Endodermal cell (in vitro differentiated cells): ENCODE results near the gene WDR76. TPM values are rescaled to one million over a fixed set of nuclear protein-coding genes. Genes with fewer than 3 reads are reported as not detected.

Experiments used
- DNase-seq: peaks from one replicate; pipeline ENCODE4 v3.0.0-alpha.2; 2017
- H3K27ac ChIP-seq: 2 replicates; pipeline ENCODE4 v1.5.1; 2013; ENCODE audit warnings: mild to moderate bottlenecking, low read depth, low read length, moderate library complexity
- H3K27me3 ChIP-seq: 2 replicates; pipeline ENCODE4 v1.6.1; 2013; ENCODE audit warnings: mild to moderate bottlenecking, low read length, moderate library complexity; ENCODE audit not compliant: insufficient read depth, control insufficient read depth, poor library complexity, severe bottlenecking
- H3K36me3 ChIP-seq: 2 replicates; pipeline ENCODE4 v1.7.0; 2013; ENCODE audit warnings: mild to moderate bottlenecking, low read length, moderate library complexity; ENCODE audit not compliant: control insufficient read depth, insufficient read depth
- H3K4me1 ChIP-seq: one replicate; pipeline ENCODE4 v1.7.0; 2013; ENCODE audit warnings: low read length; ENCODE audit not compliant: control insufficient read depth, insufficient read depth
- H3K4me3 ChIP-seq: 2 replicates; pipeline ENCODE4 v1.5.1; 2013; ENCODE audit warnings: mild to moderate bottlenecking, low read length, moderate library complexity
- H3K9ac ChIP-seq: 2 replicates; pipeline ENCODE4 v1.6.1; 2013; ENCODE audit warnings: mild to moderate bottlenecking, low read length, moderate library complexity; ENCODE audit not compliant: poor library complexity, severe bottlenecking; ENCODE audit errors: extremely low read depth
- H3K9me3 ChIP-seq: 2 replicates; pipeline ENCODE4 v1.6.1; 2013; ENCODE audit warnings: mild to moderate bottlenecking, low read length, moderate library complexity; ENCODE audit not compliant: control insufficient read depth
- H3K27ac Mint-ChIP-seq: 2 replicates; pipeline ENCODE4 v1.8.0; 2020; ENCODE audit warnings: mixed read lengths
- H3K27me3 Mint-ChIP-seq: 2 replicates; pipeline ENCODE4 v1.8.0; 2021; ENCODE audit warnings: mild to moderate bottlenecking, mixed read lengths; ENCODE audit not compliant: insufficient read depth
- H3K36me3 Mint-ChIP-seq: 2 replicates; pipeline ENCODE4 v1.8.0; 2020; ENCODE audit warnings: low read depth, mixed read lengths
- H3K4me1 Mint-ChIP-seq: 2 replicates; pipeline ENCODE4 v1.8.0; 2020; ENCODE audit warnings: mixed read lengths
- H3K4me3 Mint-ChIP-seq: 2 replicates; pipeline ENCODE4 v1.8.0; 2020; ENCODE audit warnings: mild to moderate bottlenecking, moderate library complexity, mixed read lengths
- H3K9me3 Mint-ChIP-seq: 2 replicates; pipeline ENCODE4 v1.8.0; 2020; ENCODE audit warnings: mild to moderate bottlenecking, mixed read lengths
- CTCF ChIP-seq: fragments of 200-600 bp; sonication (generic); conservative IDR thresholded peaks from 2 replicates; pipeline ENCODE4 v1.5.0; 2021; ENCODE audit warnings: antibody characterized with exemption, mild to moderate bottlenecking
- WGBS, 2 experiments: methylation state at CpG; one replicate each; pipeline versions ENCODE4 v1.1.5 to v1.1.7; 2013; ENCODE audit warnings: missing lambda C conversion rate in 2 of 2, mixed read lengths in 1 of 2; ENCODE audit not compliant: insufficient coverage in 1 of 2, insufficient read length in 1 of 2; 5-methylcytosine and 5-hydroxymethylcytosine counted together
- total RNA-seq, 2 donors: library from RNA; stranded (reverse); fragmentation: NEBNext Ultra II Directional in 1 of 2; extraction: Animal tissue kit (Norgen Biotek cat#: 25700) in 1 of 2; gene quantifications; 2 replicates in 1 of 2; 3 replicates in 1 of 2; pipeline ENCODE4 v1.2.1, GENCODE V29; 2021

The WDR76 gene
- total RNA-seq, 2 donors from 2014 or later, result 22.6 to 34.4 TPM

- Mint-ChIP-seq H3K27me3 (no peaks in the 10 kb centered on the region), H3K4me3 (no peak overlapping the region), H3K27ac (no peak overlapping the region), H3K9me3 (no peaks in the 10 kb centered on the region), H3K36me3 (peaks cover 5% of the 10 kb centered on the region), H3K4me1 (no peaks in the 10 kb centered on the region)
- no peaks in the 10 kb centered on the region for H3K9me3 ChIP-seq
- no peak overlapping the region for H3K27ac ChIP-seq
- DNase-seq, result no peak
- 92 to 95% methylated on average over 2 to 4 of the region's 4 CpGs for WGBS, 2 experiments
- H3K9ac ChIP-seq, result no peak overlapping the region
- H3K36me3 ChIP-seq, result no peaks in the 10 kb centered on the region
- no peak for TF ChIP-seq CTCF
- no peak overlapping the region for H3K4me3 ChIP-seq
- no peaks in the 10 kb centered on the region for H3K4me1 ChIP-seq
- no peaks in the 10 kb centered on the region for H3K27me3 ChIP-seq
These were observed 54.4 kb downstream of the WDR76 start for GRCh38 chr15:43881245-43881644.

GRCh38 chr15:43881944-43882343, 55.1 kb downstream of the WDR76 start:
- H3K4me1 ChIP-seq, result no peaks in the 10 kb centered on the region
- peak; percentile 87 for TF ChIP-seq CTCF
- no peak overlapping the region for H3K27ac ChIP-seq
- no peaks in the 10 kb centered on the region for H3K9me3 ChIP-seq
- peaks cover 5% of the 10 kb centered on the region for H3K36me3 Mint-ChIP-seq
- H3K9me3 Mint-ChIP-seq, result no peaks in the 10 kb centered on the region
- H3K27me3 ChIP-seq, result no peaks in the 10 kb centered on the region
- no peak overlapping the region for H3K4me3 ChIP-seq
- H3K27me3 Mint-ChIP-seq, result no peaks in the 10 kb centered on the region
- H3K4me3 Mint-ChIP-seq, result no peak overlapping the region
- H3K4me1 Mint-ChIP-seq, result no peaks in the 10 kb centered on the region
- peak; percentile 85 for DNase-seq
- no peak overlapping the region for H3K27ac Mint-ChIP-seq
- no peak overlapping the region for H3K9ac ChIP-seq
- WGBS, 2 experiments, result 68 to 82% methylated on average over 3 to 7 of the region's 7 CpGs
- no peaks in the 10 kb centered on the region for H3K36me3 ChIP-seq

DNA sequence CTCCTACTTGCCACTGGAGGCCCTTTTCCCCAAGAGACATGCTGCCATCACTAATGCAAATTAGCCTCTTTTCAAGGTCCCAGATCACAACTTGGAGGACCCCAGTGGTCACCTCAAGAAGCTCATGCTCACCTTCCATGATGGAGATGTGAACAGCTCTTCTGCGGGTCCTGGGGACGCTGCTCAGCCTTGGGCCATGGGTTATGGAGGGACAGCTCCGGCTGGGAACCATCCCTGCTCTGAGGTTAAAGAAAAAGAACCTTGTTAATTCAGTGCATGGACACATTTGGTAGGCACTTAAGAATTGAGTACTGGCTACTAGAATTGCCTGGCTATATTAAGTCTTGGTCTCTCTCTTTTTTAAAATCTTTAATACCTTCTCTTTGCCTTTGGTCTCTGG, 56.8 kb downstream of the WDR76 start:
- Mint-ChIP-seq H3K4me1 (no peaks in the 10 kb centered on the region), H3K4me3 (no peak overlapping the region), H3K36me3 (peaks cover 5% of the 10 kb centered on the region), H3K9me3 (no peaks in the 10 kb centered on the region), H3K27ac (no peak overlapping the region), H3K27me3 (no peaks in the 10 kb centered on the region)
- H3K36me3 ChIP-seq, result no peaks in the 10 kb centered on the region
- no peak overlapping the region for H3K9ac ChIP-seq
- no peak overlapping the region for H3K4me3 ChIP-seq
- no peaks in the 10 kb centered on the region for H3K4me1 ChIP-seq
- DNase-seq, result no peak
- no peaks in the 10 kb centered on the region for H3K27me3 ChIP-seq
- TF ChIP-seq CTCF, result no peak
- no peak overlapping the region for H3K27ac ChIP-seq
- H3K9me3 ChIP-seq, result no peaks in the 10 kb centered on the region
- 96 to 98% methylated on average over 3 of the region's 3 CpGs for WGBS, 2 experiments
